DMS153 (cell line): ENCODE results near the gene GAS6.

Source experiments
- DNase-seq: peaks from one replicate; lab custom pipeline; 2025; lab: John Stamatoyannopoulos, UW

The GAS6 gene

DNA sequence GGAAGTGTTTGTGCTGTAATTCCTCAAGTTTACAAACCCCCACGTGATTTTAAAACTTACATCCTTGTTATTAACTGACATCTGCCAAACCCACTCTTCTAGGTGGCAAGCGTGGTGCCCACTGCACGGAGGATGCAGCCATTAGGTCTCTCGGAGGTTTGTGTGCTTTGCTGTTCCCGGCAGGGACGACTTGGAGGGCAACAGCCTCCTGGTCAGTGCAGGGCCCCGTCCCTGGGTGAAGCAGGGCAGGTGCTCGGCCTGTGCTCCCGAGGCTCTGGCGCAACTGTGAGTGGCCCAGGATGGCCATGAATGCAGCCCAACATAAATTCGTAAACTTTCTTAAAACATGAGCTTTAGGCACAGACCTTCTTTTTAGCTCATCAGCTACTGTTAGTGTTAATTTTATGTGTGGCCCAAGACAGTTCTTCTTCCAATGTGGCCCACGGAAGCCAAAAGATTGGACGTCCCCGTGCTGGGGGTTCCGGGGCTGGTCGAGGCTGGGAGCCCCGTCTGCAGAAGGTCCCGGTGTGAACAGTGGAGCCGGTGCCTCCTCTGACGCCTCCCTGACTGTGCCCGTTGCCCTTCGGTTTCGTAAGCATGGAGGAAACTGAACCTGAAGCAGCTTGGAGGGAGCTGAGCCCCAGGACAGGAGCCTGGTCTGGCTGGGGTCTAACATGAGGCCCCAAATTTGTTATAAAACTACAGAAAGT lies 11.9 kb downstream of the GAS6 start:
- DNase-seq = no peak

DNA sequence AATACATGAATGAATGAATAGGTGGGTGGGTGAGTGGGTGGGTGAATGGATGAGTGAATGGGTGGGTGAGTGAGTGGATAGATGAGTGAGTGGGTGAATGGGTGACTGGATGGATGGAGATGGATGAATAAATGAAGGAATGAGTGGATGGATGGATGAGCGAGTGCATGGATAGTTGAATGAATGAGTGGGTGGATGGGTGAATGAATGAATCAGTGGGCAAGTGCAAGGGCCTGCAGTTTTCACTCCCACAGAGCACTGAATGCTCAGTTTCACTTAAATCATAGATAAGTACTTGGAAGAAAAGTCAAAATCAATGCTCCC lies 12.4 kb downstream of the GAS6 start:
- no peak for DNase-seq

DNA sequence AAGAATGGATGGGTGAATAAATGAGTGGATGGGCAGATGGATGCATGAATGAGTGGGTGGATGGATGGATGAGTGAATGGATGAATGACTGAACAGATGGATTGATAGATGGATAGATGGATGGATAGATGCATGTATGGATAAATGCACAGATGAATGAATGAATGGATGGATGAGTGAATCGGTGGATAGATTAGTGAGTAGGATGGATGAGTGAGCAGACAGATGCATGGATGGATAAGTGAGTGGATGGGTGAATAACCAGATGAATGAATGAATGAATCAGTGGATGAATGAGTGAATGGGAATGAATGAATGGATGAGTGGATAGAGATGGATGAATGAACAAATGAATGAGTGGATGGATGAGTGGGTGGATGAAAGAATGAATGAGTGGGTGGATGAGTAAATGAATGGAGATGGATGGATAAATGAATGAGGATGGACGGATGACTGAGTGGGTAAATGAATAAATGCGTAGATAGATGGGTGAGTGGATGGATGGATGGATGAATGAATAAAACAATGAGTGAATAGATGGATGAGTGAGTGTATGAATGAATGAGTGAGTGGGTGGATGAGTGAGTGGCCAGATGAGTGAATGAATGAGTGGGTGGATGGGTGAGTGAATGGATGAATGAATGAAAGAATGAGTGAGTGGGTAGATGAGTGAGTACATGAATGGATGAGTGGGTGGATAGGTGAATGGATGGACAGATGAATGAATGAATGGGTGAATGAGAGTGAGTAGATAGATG lies 13.0 kb downstream of the GAS6 start:
- DNase-seq = no peak

DNA sequence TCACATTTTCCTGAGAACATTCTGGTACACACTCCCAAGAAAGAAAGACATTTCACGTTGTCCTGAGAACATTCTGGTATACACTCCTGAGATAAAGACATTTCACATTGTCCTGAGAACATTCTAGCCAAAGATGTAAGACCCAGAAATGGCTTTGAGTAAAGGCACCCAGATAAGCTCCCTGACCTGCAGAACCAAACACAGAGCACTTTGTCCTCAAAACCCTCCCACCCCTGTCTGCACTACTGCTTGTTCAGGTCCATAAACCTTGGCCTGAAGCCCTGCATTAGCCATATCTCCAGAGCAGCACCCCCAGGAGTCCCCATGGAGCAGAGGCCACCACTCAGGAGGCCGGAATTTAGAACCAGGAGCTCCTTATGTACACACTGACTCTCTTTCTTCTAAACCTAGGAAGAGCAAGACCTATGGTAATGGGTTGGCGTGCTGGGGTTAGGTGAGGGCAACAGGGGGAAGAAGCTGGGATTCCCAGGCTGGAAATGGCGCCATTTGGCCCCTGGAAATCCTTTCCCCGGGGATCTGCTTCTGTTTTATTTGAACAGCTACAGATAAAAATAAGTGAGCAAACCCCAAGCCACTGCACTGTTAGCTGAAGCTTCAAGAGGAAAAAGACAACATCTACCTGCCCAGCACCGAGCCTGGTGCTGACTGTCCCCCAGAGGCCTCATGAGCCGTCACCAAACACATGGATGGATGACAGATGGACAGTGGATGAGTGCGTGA lies 13.7 kb downstream of the GAS6 start:
- no peak for DNase-seq

DNA sequence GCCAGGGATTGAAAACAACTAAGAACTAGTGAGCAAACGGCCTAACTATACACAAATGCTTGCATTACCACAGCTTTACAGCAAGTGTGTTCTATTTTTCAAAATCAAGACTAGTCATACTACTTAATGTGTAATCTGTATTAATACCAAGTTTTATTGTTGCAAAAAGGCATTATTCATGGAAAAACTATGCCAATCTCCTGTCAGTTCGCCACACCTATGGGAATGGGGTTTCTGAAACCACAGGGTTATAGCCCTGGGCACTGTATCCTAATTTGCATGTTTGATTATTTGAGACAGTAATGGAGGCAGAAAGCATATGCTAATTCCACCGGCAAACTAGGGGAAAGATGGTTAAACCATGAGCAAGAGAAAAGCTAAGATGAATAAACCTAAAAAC lies 14.3 kb downstream of the GAS6 start:
- no peak for DNase-seq

DNA sequence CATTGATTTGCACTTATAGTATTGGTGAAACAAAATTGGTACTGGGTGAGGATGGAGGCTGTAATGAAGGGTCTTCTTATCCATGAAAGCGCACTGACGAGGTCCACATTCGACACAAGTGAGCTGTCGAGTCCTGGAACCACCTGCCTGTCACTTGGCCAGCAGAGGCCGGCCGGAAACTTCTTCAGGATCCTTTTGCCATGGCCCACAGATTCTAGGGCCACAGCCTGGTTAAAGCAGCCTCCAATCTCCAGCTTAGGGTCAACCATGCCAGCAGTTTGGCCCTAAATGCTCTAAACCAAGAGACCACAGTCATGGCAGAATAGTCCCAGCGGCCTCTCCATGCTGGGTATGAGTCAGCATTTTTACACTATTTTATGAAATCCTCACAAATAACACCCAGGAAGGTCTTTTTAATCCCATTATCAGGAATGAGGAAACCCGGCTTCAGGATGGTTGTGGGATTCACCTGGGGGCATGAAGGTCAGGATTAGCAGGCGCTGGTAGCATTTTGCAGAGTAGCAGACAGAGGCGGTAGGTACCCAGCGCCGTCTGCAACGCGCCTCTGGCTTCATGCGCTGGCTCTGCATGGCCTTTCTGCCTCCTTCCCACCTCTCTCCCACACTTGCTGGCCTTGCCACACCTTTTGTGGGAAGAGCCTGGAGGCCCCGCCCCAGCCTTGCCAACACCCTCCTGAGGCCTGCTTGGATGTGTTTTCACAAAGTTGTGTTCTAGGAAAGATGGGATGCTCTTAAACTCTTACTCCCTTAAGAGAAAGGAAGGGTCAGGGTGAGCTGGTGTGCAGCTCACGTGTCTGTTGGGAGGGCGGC lies 15.2 kb downstream of the GAS6 start:
- no peak for DNase-seq

DNA sequence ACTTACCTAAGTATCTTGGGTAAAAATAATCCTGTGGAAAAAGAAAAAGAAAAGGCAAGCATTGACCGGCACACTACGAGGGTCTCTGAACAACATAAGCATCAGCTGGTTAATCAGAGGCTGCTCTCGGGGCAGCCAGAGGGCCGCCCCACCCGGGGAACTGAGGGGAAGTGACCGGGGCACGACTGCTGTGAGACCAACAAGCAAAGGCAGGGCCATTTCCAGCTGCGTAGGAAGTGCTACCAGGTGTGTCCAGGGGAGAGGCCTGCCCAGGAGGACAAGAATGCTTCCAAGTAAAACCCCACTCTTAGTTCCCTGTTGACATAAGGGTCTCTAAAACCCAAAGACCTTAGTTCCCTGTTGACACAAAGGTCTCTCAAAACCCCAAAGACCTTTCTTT lies 15.9 kb downstream of the GAS6 start:
- no peak for DNase-seq

DNA sequence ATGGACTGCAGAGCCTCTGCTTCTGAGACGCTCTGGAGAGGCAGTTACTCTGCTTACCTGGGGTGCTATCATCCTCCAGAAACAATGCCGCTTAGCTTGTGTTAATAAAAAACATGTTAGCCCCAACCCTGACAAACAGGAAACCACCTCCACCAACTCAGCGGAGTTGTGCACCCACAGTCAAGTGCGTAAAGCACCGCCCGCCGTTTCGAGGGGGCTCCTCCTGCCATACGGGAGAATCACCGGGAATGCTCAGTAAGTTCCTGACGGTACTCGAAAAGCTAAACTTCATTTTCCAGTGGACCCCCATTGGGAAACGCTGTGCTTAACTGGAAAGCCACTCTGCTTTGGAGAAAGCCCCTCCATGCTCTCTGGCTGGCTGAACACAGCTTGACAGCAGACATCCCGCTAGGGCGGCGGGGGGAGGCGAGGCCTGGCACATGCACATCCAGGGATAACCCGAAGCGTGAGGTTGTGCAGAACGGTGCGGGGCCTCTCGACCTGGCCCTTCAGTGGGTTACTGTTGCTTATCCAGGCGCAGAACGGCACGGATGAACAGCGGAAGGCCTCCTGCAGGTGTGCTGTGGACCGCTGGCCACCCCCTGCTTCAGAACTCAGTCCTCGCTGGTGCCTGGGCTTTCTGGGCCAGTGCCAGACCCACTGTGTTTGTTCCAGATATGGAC lies 17.1 kb downstream of the GAS6 start:
- no peak for DNase-seq

DNA sequence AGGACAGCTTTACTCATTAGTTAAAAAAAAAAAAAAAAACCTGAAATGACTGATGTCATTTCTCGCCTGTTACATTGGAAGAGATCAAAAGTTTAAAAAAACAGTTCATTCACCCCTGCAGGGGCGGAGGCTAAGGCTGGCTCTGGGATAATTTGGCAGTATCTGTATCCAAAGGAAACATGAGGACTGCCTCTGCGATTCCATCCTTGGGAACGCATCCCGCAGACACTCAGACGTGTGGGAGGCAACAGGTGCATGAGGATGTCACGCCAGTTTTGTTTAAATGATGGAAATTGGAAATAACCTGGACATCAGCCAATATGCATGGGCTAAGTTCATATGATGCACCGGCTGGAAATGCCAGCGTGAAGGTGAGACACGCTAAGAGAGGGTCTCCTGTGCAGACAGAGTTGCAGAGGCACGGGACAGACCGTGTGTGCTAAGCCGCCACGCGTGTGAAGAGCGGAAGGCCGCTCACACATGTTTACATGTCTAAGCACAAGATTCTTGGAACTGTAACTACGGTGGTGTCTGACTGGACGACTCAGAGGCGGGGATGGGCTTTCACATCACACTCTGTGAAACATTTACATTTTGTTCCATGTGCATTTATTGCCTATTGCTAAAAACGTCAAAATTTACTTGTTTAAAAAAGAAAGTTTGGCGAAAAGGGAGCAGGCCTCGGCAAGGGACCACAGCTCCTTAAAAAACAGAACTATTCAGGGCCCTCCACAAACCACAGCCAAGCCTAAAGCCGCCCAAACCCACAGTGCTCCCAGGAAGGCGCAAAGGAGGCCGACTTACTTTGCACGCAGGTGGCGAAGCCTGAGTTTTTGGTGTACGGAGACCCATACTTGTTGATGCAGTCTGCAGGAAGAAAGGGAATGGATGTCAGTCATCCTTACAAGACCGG lies 17.9 kb downstream of the GAS6 start:
- DNase-seq = no peak

DNA sequence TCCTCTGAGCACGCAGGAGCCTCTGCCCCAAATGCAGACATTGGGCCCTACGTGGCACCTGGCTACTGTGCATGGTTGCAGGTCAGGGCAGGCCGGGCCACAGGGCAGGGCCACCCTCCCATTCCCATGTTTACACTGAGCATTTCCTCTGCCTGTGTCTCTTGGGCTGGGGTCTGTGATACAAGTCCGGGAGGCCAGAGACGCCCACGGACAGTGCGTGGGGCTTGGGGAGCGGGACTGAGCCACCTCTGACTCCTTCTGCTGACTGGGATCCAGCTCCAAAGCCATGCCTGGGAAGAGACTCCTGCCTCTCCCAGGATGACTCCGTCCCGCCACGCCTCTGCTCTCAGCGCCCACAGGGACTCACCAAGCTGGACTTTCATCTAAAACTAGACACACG lies 18.8 kb downstream of the GAS6 start:
- no peak for DNase-seq

DNA sequence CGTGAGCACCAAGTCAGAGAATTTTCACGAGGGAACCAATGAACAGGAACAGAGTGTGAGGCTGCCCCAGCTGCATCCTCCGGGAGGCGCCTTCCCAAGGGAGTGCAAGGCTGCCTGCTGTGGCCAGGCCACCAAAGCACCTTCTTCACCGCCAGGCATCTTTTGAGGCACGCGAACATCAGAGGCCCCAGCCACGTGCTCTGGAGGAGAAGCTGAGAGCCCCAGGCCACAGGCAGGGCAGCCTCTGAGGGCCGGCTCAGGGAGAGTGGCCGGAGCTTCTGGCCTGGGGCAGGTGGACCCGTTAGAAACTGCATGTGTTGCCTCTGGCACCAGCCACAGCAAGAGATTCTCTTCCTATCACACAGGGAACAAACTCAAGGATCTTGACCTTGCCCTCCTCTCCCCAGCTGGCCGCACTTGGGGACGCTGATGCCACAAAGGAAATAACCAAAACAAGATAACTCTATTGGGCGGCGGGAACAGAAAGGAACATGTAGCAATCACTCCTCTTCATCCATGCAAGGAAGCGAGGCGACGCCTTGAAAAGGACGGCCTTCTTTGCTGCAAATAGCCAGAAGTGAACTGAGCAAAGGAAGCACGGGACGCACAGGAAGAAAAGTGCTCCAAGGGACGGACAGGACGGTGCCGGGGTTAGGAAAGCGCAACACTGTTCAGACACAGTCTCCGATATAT lies 19.9 kb downstream of the GAS6 start:
- no peak for DNase-seq

DNA sequence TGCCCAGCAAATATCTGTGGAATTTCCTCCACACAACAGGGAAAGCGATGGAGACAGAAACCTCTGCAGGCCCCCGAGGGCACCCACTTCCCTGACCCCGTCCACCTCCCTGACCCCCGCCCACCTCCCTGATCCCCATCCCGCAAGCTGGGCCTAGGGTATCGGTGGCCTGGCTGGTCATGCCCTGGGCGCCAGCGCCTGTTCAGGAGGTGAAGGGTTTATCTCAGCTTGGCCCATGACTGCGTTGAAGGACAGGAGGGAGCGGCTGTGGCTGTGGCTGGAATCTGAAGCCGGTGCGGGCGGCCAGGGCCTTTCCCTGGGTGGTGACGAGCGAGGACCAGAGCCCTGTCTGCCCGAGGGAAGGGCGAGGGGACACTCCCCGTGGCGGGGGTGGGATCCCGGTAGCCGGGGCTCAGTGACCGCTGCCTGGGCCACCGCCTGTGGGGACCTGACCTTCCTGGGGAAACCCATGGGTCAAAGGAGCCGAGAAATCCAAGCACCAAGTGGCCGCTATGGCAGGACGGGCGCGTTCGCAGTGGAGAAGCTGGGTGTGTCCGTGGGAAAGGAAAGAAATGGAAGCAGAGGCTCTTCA lies 20.7 kb downstream of the GAS6 start:
- DNase-seq = no peak

DNA sequence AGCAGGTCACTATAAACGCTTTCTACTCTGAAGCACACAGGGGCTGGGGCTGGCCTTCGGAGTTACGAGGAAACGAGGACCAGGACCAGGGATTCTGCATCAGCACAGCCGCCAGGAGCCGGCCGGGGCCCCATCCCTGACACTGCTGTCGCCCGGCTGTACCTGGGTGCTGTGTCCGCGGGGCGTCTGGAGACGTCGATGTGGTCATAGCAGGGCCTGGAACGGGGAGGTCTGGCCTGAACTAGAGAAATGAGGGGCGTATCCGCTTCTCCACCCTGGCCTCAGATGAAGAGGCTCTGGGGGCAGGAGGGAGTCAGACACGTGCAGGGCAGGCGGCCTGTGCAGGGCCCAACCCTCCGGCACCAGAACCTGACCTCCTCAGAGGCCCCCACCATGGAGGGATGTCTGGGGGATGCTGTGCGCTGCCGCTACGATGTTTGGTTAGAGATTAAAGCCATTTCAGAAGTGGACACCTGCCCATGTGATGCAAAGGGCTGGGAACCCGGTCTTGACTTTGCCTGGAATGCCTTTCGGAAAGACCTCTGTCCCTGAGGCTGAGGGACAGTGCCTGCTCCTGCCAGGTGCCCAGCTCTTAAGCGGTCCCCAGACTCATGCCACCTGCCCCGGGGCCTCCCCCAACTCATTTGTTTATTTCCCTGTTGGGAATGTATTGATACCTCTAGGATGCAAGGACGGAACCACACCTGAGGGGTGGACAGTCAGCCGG lies 21.4 kb downstream of the GAS6 start:
- DNase-seq = no peak

DNA sequence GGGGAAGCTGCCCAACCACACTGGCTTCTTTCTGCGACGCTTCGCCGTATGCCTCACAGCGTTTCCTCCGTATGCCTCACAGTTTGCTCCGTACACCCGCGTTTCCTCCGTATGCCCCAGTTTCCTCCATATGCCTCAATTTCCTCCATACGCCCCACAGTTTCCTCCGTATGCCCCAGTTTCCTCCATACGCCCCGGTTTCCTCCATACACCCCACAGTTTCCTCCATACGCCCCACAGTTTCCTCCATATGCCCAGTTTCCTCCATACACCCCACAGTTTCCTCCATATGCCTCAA lies 22.6 kb downstream of the GAS6 start:
- no peak for DNase-seq

DNA sequence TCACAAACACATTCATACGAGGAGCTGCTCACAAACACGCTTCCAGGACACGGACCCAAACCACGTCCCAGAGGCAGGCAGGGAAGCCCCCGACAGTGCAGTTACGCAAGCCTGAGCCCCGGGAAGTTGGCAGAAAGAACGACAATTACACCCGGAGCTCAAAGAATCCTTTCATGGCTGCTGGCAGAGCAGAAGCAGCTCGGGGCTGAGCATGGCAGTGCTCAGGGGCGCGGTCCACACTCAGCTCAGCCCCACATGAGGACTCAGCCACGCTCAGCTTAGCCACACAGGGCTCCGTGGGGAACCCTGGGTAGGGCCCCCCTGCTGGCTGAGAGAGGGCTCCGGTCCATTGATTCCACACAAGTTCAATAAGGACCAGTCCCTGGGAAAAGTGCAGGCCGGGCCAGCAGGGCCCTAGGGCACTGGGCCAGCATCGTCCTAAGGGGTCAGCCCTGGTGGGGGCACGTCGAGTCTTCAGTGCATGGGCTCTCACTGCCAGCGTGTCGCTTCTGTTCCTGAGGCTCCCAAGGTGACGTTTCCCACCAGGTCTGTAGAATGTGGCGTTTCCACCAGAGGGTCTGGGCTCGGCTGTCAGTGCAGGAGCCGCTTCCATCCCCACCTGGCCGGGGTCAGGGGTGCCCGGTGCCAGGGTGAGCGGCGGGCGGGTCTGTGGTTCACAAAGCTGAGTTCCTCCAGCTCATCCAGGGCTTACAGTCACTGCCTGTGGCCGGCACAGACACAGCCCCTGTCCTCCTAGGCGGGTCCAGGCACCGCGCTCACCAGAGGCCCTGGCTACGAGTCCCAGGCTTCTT lies 23.1 kb downstream of the GAS6 start:
- DNase-seq = no peak

DNA sequence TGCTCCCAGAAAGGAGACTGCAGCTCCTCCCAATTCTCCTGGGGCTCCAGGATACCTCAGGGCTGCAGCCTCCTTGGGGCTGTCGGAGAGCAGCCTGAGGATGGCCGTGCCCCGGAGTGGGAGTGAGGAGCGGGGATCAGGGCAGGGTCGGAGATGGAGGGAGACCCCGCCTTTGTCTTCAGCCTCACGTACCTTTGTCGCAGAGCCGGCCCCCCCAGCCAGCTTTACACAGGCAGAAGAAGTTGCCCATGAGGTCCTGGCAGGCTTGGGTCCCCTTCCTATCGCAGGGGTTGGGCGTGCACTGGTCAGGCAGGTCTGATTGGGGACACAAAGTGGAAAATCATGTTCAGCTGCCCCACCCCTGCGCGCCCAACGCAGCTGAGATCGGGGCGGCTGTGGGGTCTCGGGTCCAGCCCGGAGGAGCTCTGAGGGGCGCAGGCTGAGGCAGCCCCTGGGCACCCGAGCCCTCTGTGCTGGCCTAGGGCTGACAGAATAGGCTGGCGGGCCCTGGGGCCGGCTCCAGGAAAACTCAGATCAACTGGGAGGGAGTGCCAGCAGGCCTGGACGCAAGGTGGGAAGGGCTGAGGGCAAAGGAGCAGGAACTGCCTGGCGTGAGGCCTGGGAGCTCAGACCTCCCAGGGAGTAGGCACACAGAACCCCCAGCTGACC lies 24.2 kb downstream of the GAS6 start:
- no peak for DNase-seq

DNA sequence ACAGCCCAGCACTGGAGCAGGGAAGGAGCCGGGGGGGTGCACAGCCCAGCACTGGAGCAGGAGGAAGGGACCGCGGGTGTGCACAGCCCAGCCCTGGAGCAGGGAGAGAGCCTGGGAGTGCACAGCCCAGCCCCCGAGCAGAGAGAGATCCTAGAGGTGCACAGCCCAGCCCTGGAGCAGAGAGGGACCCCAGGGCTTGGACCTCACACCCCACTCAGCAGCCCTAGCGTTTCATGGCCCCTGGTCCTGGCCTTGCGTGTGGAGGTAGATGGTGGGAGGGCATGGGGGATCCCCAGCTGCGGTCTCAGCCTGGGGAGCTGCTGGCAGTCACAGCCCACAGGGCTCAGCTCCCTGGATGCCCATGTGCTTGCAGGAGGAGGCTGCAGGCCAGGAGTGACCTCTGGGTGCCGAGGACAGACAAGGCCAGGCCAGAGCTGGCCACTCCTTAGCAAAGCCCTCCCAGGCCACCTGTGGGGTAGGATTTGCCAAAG lies 25.1 kb downstream of the GAS6 start:
- no peak for DNase-seq
